ENCODE data around the gene LPCAT4.

The LPCAT4 gene

GRCh38 chr15:34337557-34338306, 29.3 kb downstream of the LPCAT4 start, which contains the start of gene SLC12A6:
SLC12A6 (minus strand) TSS chr15:34337781; CDS start chr15:34336680, 1,101 bp downstream.
- peak; percentile 71 to 81 for DNase-seq (ENCODE audit: low read depth in 2 of 2, low spot score in 1 of 2)

DNA sequence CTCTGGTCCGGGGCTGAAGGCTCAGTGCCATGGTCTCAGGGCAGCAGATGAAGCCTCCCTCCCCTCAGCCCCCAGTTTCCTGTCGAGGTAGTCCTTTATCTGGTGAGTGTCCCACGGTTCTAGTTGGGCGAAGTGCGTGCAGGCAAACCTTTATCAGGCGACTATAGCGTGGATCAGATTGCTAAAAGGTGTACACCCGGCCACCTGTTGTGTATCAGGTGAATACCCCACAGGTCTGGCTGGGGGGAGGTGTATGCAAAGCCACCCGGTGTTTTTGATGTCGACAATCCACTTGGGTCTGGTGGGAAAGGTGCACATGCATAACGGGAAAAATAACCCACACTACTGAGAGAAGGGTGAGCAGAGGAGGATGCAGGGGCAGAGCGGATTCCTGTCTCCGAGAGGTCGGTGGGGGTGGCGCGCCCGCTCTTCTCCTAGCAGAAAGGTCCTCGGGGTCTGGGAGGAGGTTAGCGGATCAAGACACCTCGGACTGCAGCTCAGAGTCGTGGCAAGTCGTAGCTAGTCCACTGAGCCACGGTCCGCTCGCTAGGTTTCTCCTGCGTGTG, 29.9 kb downstream of the LPCAT4 start:
- DNase-seq (ENCODE audit: low read depth in 2 of 2, low spot score in 1 of 2): no peak

DNA sequence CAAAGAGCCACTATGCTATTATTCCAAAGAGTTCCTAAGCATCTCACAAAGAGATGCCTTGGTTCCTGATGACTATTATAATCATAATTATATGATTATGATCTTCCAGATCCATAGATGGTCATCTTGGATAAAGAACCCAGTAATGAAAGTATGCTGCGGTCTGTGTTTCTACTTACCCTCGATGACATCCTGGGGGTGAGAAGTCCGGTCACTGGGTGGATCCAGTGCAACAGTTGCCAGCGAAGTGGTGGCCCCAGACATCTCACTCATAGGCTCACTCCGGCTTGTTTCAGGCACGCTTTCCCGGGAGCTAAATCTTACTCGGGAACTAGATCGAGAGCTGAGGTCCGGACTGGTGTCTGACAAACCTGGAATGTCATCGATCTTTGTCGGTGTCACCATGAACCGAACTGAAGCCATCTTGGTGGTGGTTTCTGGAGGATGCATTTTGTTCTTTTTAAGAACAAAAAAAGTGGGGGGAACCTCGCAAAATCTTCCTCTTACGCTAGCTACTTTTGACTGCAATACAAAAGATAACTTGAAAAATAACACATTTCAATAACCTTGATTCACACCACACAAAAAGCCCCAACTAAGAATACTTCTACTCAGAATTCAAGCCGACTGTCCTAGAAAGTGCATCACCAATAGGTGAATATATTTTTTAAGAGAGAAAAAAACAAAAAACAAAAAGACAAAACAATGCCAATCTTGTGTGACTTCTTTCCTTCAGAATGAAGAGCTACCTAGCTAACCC, 30.6 kb downstream of the LPCAT4 start:
- no peak for DNase-seq (ENCODE audit: low read depth in 2 of 2, low spot score in 1 of 2)

- DNase-seq (ENCODE audit: low read depth in 2 of 2, low spot score in 1 of 2): no peak
Measured at GRCh38 chr15:34335176-34336032, 31.6 kb downstream of the LPCAT4 start.

GRCh38 chr15:34334672-34335071, 32.3 kb downstream of the LPCAT4 start:
- no peak for DNase-seq (ENCODE audit: low read depth in 2 of 2, low spot score in 1 of 2)

GRCh38 chr15:34332553-34333120, 34.4 kb downstream of the LPCAT4 start:
- no peak for DNase-seq (ENCODE audit: low read depth in 2 of 2, low spot score in 1 of 2)

- no peak for DNase-seq (ENCODE audit: low read depth in 2 of 2, low spot score in 1 of 2)
Measured at GRCh38 chr15:34331809-34332208, 35.2 kb downstream of the LPCAT4 start.

DNA sequence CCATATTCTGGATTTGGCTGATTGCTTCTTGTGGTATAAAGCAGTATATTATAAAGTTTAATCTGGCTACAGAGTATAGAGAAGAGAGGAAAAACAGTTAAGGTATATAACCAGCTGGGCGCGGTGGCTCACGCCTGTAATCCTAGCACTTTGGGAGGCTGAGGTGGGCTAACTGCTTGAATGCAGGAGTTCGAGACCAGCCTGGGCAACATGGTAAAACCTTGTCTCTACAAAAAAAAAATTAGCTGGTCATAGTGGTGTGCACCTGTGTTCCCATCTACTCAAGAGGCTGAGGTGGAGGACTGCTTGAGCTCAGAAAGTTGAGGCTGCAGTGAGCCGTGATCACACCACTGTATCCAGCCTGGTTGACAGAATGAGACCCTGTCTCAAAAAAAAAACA, 36.7 kb downstream of the LPCAT4 start:
- no peak for DNase-seq (ENCODE audit: low read depth in 2 of 2, low spot score in 1 of 2)

- no peak for DNase-seq (ENCODE audit: low read depth in 2 of 2, low spot score in 1 of 2)
Measured at GRCh38 chr15:34329006-34329405, 38.0 kb downstream of the LPCAT4 start.

DNA sequence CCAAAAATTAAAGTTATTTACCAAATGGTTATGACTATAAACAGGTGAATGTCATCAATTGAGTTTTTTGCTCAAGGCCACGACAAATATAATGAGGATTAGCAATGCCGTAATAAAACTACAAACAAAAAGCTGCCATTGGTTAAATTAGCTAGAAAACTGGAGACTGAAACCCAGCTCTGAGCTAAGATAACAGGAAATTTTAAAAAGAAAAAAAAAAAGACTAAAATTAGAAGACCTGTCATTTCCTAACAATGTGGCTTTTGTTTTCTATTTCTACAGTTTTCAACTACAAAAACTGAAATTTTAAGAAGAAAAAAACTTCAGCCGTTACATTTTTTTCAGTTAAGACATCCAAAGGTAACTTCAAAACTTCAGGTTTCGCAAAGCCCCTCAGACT, 39.1 kb downstream of the LPCAT4 start:
- DNase-seq (ENCODE audit: low read depth in 2 of 2, low spot score in 1 of 2): no peak

GRCh38 chr15:34325368-34325767, 41.6 kb downstream of the LPCAT4 start:
- no peak for DNase-seq (ENCODE audit: low read depth in 2 of 2, low spot score in 1 of 2)

GRCh38 chr15:34324933-34325332, 42.1 kb downstream of the LPCAT4 start:
- DNase-seq (ENCODE audit: low read depth in 2 of 2, low spot score in 1 of 2): no peak

GRCh38 chr15:34323217-34323616, 43.8 kb downstream of the LPCAT4 start:
- DNase-seq (ENCODE audit: low read depth in 2 of 2, low spot score in 1 of 2): no peak

- no peak for DNase-seq (ENCODE audit: low read depth in 2 of 2, low spot score in 1 of 2)
Measured at GRCh38 chr15:34318277-34319079, 48.5 kb downstream of the LPCAT4 start.

DNA sequence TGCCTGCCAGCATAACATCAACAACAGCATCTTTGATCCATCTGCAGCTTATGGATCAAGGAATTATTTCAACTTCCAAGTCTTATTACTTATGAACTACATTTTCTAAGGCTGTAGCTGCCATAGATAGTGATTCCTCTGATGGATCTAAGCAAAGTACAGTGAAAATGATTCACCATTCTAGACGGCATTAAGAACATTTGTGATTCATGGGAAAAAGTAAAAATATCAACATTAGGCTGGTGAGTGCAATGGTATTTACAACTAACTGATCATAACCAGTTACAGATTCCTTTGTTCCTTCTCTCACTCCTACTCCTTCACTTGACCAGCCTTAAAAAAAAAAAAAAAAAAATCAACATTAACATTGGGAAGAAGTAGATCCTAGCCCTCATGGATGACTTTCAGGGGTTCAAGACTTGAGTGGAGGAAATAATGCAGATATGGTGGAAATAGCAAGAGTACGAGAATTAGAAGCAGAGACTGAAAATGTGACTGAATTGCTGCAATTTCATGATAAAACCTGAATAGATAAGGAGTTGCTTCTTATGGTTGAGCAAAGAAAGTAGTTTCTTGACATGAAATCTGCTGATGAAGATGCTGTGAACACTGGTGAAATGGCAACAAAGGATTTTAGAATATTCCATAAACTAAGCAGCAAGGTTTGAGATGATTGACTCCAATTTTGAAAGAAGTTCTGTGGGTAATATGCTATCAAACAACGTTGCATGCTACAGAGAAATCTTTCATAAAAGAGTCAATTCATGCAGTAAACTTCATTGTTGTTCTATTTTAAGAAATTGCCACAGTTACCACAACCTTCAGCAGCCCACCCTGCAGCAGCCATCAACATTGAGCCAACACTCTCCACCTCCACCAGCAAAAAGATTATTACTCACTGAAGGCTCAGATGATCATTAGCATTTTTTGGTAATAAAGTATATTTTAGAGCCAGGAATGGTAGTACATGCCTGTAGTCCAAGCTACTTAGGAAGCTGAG, 52.2 kb downstream of the LPCAT4 start:
- no peak for DNase-seq (ENCODE audit: low read depth in 2 of 2, low spot score in 1 of 2)

GRCh38 chr15:34311563-34311962, 55.4 kb downstream of the LPCAT4 start:
- no peak for DNase-seq (ENCODE audit: low read depth in 2 of 2, low spot score in 1 of 2)

Data from stimulated activated CD8-positive, alpha-beta memory T cell treated with anti-CD3 and anti-CD28 coated beads, Interleukin-4, amount 100 ng/mL, for 4 hours (primary cell).